A673 (cell line): ENCODE results near the gene MCM10. TPM values are rescaled to one million over a fixed set of nuclear protein-coding genes. Genes with fewer than 3 reads are reported as not detected.

Source experiments
- BruUV-seq: library from RNA; stranded (reverse); fragments of 400-500 nt; replicated peaks from 2 replicates; lab custom pipeline; 2021; lab: Mats Ljungman, UMichigan
- CTCF ChIA-PET: fragments of 300-600 bp; sonication (Branson Sonifier 250); formaldehyde crosslinking; loops from one replicate; lab custom pipeline; 2022; ENCODE audit warnings: antibody characterized with exemption; lab: Charles Lee
- POLR2A ChIA-PET: fragments of 300-600 bp; sonication (Branson Sonifier 250); formaldehyde crosslinking; loops from one replicate; lab custom pipeline; 2022; ENCODE audit warnings: antibody characterized with exemption; ENCODE audit not compliant: low non-redundant PET; lab: Charles Lee
- DNase-seq: peaks from one replicate; pipeline ENCODE4 v3.0.0-alpha.2; 2015; ENCODE audit warnings: low spot score
- H3K27ac ChIP-seq: fragments of 200-600 bp; sonication (generic); 2 replicates; pipeline ENCODE4 v1.5.1; 2016; ENCODE audit warnings: mixed run types, low read depth, mild to moderate bottlenecking, mixed read lengths, antibody characterized with exemption, low read length; ENCODE audit not compliant: poor library complexity, severe bottlenecking
- H3K27me3 ChIP-seq: fragments of 200-600 bp; sonication (generic); replicated peaks from 2 replicates; pipeline ENCODE4 v1.6.1; 2017; ENCODE audit warnings: mixed run types, low read depth, mild to moderate bottlenecking, mixed read lengths, antibody characterized with exemption, low read length; ENCODE audit not compliant: insufficient read depth, poor library complexity
- H3K36me3 ChIP-seq: fragments of 200-600 bp; sonication (generic); 2 replicates; pipeline ENCODE4 v1.6.1; 2016; ENCODE audit warnings: mixed run types, mild to moderate bottlenecking, mixed read lengths, antibody characterized with exemption, low read length; ENCODE audit not compliant: insufficient read depth, poor library complexity, severe bottlenecking
- H3K4me1 ChIP-seq: fragments of 200-600 bp; sonication (generic); 2 replicates; pipeline ENCODE4 v1.6.1; 2017; ENCODE audit warnings: mixed run types, mild to moderate bottlenecking, mixed read lengths, antibody characterized with exemption, low read length; ENCODE audit not compliant: insufficient read depth, poor library complexity, severe bottlenecking
- H3K4me3 ChIP-seq: fragments of 200-600 bp; sonication (generic); 2 replicates; pipeline ENCODE4 v1.5.1; 2016; ENCODE audit warnings: low read depth, mixed run types, mild to moderate bottlenecking, mixed read lengths, low read length; ENCODE audit not compliant: poor library complexity, severe bottlenecking
- H3K9me3 ChIP-seq: fragments of 200-600 bp; sonication (generic); 2 replicates; pipeline ENCODE4 v1.6.1; 2016; ENCODE audit warnings: mixed run types, low read depth, mild to moderate bottlenecking, mixed read lengths, antibody characterized with exemption, low read length; ENCODE audit not compliant: poor library complexity, severe bottlenecking
- EZH2 ChIP-seq: fragments of 200-600 bp; sonication (generic); IDR thresholded peaks from 2 replicates; pipeline ENCODE4 v1.6.1; 2017; ENCODE audit warnings: borderline replicate concordance, low read depth, mild to moderate bottlenecking, mixed read lengths, antibody characterized with exemption, low read length; ENCODE audit not compliant: poor library complexity, severe bottlenecking
- intact Hi-C: fragments of 100-400 bp; cut with micrococcal nuclease; formaldehyde crosslinking; loops from one replicate; pipeline ENCODE4 v1.10.0; 2022; ENCODE audit not compliant: unreplicated experiment
- total RNA-seq: library from RNA; stranded (reverse); gene quantifications from 2 replicates; pipeline ENCODE4 v1.2.3, GENCODE V29; 2021
- TF ChIP-seq, protein P1 (sequence below): fragments of 300-800, 200-600 bp; sonication (generic); conservative IDR thresholded peaks from 2 replicates; pipeline ENCODE4 v1.5.1; 2017; ENCODE audit warnings: low read depth, mild to moderate bottlenecking, antibody characterized with exemption, low read length, moderate library complexity, mixed read lengths

The MCM10 gene
- total RNA-seq, 1 experiment from 2014 or later, result 97.5 TPM

DNA sequence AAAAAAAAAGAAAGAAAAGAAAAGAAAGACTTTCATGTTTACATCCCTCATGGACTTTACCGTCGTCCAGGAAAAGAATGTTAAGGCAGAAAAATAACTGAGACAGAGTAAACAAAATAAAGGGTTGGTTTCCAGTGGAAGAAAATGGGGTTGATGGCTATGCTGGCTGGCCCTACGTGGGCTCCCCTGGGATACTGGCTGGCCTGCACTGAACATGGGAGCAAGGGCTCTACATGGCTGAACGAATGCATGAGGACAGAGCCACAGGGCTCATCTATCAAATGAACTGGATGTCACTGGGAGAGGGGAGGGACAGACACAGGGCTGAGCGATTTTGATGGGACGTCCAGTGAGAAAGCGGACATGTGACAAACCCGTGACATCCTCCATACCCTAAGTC, 75.3 kb downstream of the MCM10 start:
- no peaks in the 10 kb centered on the region for H3K36me3 ChIP-seq
- CTCF ChIA-PET, result no interaction called here
- H3K4me3 ChIP-seq, result no peak overlapping the region
- H3K27ac ChIP-seq, result no peak overlapping the region
- POLR2A ChIA-PET, result no interaction called here
- H3K27me3 ChIP-seq, result no peaks in the 10 kb centered on the region
- H3K9me3 ChIP-seq, result no peaks in the 10 kb centered on the region
- intact Hi-C loops, result no loop called here
- H3K4me1 ChIP-seq, result no peaks in the 10 kb centered on the region
- no TSS peak for BruUV-seq
- DNase-seq, result no peak
- TF ChIP-seq, protein P1, sequence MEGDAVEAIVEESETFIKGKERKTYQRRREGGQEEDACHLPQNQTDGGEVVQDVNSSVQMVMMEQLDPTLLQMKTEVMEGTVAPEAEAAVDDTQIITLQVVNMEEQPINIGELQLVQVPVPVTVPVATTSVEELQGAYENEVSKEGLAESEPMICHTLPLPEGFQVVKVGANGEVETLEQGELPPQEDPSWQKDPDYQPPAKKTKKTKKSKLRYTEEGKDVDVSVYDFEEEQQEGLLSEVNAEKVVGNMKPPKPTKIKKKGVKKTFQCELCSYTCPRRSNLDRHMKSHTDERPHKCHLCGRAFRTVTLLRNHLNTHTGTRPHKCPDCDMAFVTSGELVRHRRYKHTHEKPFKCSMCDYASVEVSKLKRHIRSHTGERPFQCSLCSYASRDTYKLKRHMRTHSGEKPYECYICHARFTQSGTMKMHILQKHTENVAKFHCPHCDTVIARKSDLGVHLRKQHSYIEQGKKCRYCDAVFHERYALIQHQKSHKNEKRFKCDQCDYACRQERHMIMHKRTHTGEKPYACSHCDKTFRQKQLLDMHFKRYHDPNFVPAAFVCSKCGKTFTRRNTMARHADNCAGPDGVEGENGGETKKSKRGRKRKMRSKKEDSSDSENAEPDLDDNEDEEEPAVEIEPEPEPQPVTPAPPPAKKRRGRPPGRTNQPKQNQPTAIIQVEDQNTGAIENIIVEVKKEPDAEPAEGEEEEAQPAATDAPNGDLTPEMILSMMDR, result no peak
- no peak for TF ChIP-seq EZH2

DNA sequence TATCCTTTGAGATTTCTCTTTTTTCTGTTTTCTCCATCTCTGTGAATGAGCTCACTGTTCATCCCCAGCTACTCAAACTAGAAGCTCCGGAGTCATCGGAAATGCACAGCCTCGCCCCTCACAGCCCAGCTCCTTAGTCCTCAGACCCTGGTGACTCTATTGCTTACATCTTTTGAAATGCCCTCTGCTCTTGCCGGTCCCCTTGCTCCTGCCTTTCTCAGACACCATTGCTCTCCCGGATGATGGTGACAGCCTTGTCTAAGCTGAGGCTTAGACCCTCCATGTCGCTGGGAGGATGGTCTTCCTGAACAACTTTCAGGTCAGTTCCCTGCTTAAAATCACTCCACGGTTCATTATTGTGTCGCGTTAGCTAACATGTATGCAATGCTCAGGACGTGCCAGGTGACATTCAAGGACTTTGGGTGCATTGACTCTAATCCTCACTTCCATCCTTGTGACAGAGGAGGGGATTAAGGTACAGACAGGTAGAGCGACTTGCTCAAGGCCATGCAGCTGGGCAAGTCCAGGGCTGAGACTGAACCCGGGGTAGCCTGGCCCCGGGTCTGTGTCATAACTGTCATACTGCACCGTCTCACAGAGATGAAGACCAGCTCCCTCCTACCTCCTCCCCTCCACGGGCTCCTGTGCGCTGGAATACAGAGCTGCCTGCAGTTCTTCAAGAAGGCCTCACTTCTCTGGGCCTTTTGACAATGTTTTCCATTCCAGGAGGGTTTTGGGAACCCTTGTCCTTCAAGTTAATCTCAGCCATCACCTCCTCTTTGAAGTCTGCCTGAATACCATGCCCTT, 77.1 kb downstream of the MCM10 start:
- H3K4me3 ChIP-seq, result no peak overlapping the region
- no TSS peak for BruUV-seq
- ChIA-PET CTCF (interaction anchor here (0.8 kb wide), 1 partner anchor 64 kb away, joined by 3 read pairs; no protein-coding TSS in a partner anchor), POLR2A (no interaction called here)
- H3K9me3 ChIP-seq, result no peaks in the 10 kb centered on the region
- no peak overlapping the region for H3K27ac ChIP-seq
- TF ChIP-seq, protein P1, result no peak
- no peak for TF ChIP-seq EZH2
- no peaks in the 10 kb centered on the region for H3K4me1 ChIP-seq
- intact Hi-C loops, result no loop called here
- no peaks in the 10 kb centered on the region for H3K27me3 ChIP-seq
- no peak for DNase-seq
- H3K36me3 ChIP-seq, result no peaks in the 10 kb centered on the region

- Histone ChIP-seq H3K9me3 (no peaks in the 10 kb centered on the region), H3K4me1 (no peaks in the 10 kb centered on the region), H3K36me3 (no peaks in the 10 kb centered on the region), H3K27ac (no peak overlapping the region), H3K27me3 (no peaks in the 10 kb centered on the region), H3K4me3 (no peak overlapping the region)
- no TSS peak for BruUV-seq
- no peak for DNase-seq
- intact Hi-C loops, result no loop called here
- ChIA-PET POLR2A (no interaction called here), CTCF (no interaction called here)
- no peak for TF ChIP-seq EZH2
- TF ChIP-seq, protein P1, result no peak
Measured at GRCh38 chr10:13239923-13240322, 78.6 kb downstream of the MCM10 start.
